OCI-LY7 (cell line): ENCODE data around the gene CHCHD6. TPM values are rescaled to one million over a fixed set of nuclear protein-coding genes. Genes with fewer than 3 reads are reported as not detected.

Source experiments
- BruUV-seq: library from RNA; stranded (reverse); fragments of 400-500 nt; replicated peaks from 2 replicates; lab custom pipeline; 2021; lab: Mats Ljungman, UMichigan
- CTCF ChIA-PET: fragments of 300-600 bp; sonication (Branson Sonifier 250); formaldehyde crosslinking; loops from one replicate; lab custom pipeline; 2022; ENCODE audit warnings: antibody characterized with exemption; ENCODE audit not compliant: unreplicated experiment; lab: Charles Lee
- POLR2A ChIA-PET: fragments of 300-600 bp; sonication (Branson Sonifier 250); formaldehyde crosslinking; loops from one replicate; lab custom pipeline; 2022; ENCODE audit warnings: antibody characterized with exemption; lab: Charles Lee
- DNase-seq: peaks from one replicate; pipeline ENCODE4 v3.0.0-alpha.2; 2015; ENCODE audit warnings: low spot score
- H2AFZ ChIP-seq: fragments of 200-600 bp; sonication (generic), shearing (Covaris generic); 2 replicates; pipeline ENCODE4 v1.6.1; 2014; ENCODE audit warnings: mild to moderate bottlenecking, antibody characterized with exemption, low read length, moderate library complexity
- H3K27ac ChIP-seq: fragments of 200-600 bp; sonication (generic); 2 replicates; pipeline ENCODE4 v1.5.1; 2014; ENCODE audit warnings: mixed run types, low read depth, mild to moderate bottlenecking, moderate library complexity, low read length, inconsistent platforms; ENCODE audit not compliant: poor library complexity, severe bottlenecking
- H3K36me3 ChIP-seq: fragments of 200-600 bp; sonication (generic); 2 replicates; pipeline ENCODE4 v1.6.1; 2014; ENCODE audit warnings: mild to moderate bottlenecking, antibody characterized with exemption, low read length, moderate library complexity, mixed read lengths; ENCODE audit not compliant: insufficient read depth
- H3K4me1 ChIP-seq: fragments of 200-600 bp; sonication (generic); 2 replicates; pipeline ENCODE4 v1.5.1; 2014; ENCODE audit warnings: mild to moderate bottlenecking, low read length; ENCODE audit not compliant: insufficient read depth, poor library complexity, severe bottlenecking
- H3K4me2 ChIP-seq: fragments of 200-600 bp; sonication (generic); 2 replicates; pipeline ENCODE4 v1.6.1; 2014; ENCODE audit warnings: mild to moderate bottlenecking, low read length
- H3K4me3 ChIP-seq: fragments of 200-600 bp; sonication (generic); 2 replicates; pipeline ENCODE4 v1.5.1; 2014; ENCODE audit warnings: mild to moderate bottlenecking, low read depth, low read length; ENCODE audit not compliant: poor library complexity, severe bottlenecking
- H3K79me2 ChIP-seq: fragments of 200-600 bp; sonication (generic); 2 replicates; pipeline ENCODE4 v1.6.1; 2016; ENCODE audit warnings: low read depth, mild to moderate bottlenecking, low read length, moderate library complexity, mixed read lengths; ENCODE audit not compliant: insufficient read depth
- H3K9me2 ChIP-seq: fragments of 200-600 bp; sonication (generic); 2 replicates; pipeline ENCODE4 v1.6.1; 2016; ENCODE audit warnings: mild to moderate bottlenecking, low read length, mixed read lengths; ENCODE audit not compliant: insufficient read depth
- H3K9me3 ChIP-seq: fragments of 200-600 bp; sonication (generic); 2 replicates; pipeline ENCODE4 v1.6.1; 2014; ENCODE audit warnings: mild to moderate bottlenecking, mixed run types, low read length, mixed read lengths
- H4K20me1 ChIP-seq: fragments of 200-600 bp; sonication (generic); 2 replicates; pipeline ENCODE4 v1.6.1; 2014; ENCODE audit warnings: mild to moderate bottlenecking, antibody characterized with exemption, low read length, moderate library complexity, mixed read lengths; ENCODE audit not compliant: insufficient read depth
- CTCF ChIP-seq: fragments of 200-600 bp; sonication (generic); conservative IDR thresholded peaks from 2 replicates; pipeline ENCODE4 v1.5.1; 2014; ENCODE audit warnings: mild to moderate bottlenecking, antibody characterized with exemption, low read length, moderate library complexity, mixed read lengths
- EZH2phosphoT487 ChIP-seq: fragments of 200-600 bp; sonication (generic); IDR thresholded peaks from 2 replicates; pipeline ENCODE4 v1.6.1; 2018; ENCODE audit warnings: low read depth, borderline replicate concordance, mild to moderate bottlenecking, mixed run types, antibody characterized with exemption, low read length, moderate library complexity, mixed read lengths
- intact Hi-C: fragments of 100-400 bp; cut with micrococcal nuclease; formaldehyde crosslinking; loops from one replicate; pipeline ENCODE4 v1.10.0; 2022; ENCODE audit not compliant: unreplicated experiment
- total RNA-seq, 2 experiments: library from RNA; depleted of rRNA in 1 of 2; stranded (reverse); fragments of >200 nt in 1 of 2; shearing (Covaris generic) in 1 of 2; gene quantifications; 2 replicates each; pipeline ENCODE4 v1.2.3, GENCODE V29; 2014 to 2022

The CHCHD6 gene
- total RNA-seq, 2 experiments from 2014 or later, result 14.7 to 21.2 TPM

GRCh38 chr3:126661532-126662364 lies 42.3 kb upstream of the CHCHD6 start:
- Histone ChIP-seq H3K9me3 (no peaks in the 10 kb centered on the region), H2AFZ (no peak overlapping the region), H3K79me2 (no peaks in the 10 kb centered on the region), H3K36me3 (no peaks in the 10 kb centered on the region), H3K4me1 (no peaks in the 10 kb centered on the region), H3K4me3 (no peak overlapping the region), H3K27ac (no peak overlapping the region), H4K20me1 (no peaks in the 10 kb centered on the region), H3K4me2 (no peak overlapping the region), H3K9me2 (no peaks in the 10 kb centered on the region)
- ChIA-PET POLR2A (no interaction called here), CTCF (no interaction called here)
- no peak for DNase-seq
- TF ChIP-seq EZH2phosphoT487 (no peak), CTCF (no peak)
- BruUV-seq, result no TSS peak
- intact Hi-C loops, result no loop called here

GRCh38 chr3:126663257-126663656 lies 40.8 kb upstream of the CHCHD6 start:
- no peak overlapping the region for H3K4me2 ChIP-seq
- H3K9me3 ChIP-seq, result no peaks in the 10 kb centered on the region
- H3K4me3 ChIP-seq, result no peak overlapping the region
- no TSS peak for BruUV-seq
- no peak overlapping the region for H3K27ac ChIP-seq
- intact Hi-C loops, result no loop called here
- H3K79me2 ChIP-seq, result no peaks in the 10 kb centered on the region
- ChIA-PET POLR2A (no interaction called here), CTCF (no interaction called here)
- no peak overlapping the region for H2AFZ ChIP-seq
- no peaks in the 10 kb centered on the region for H3K4me1 ChIP-seq
- H3K36me3 ChIP-seq, result no peaks in the 10 kb centered on the region
- DNase-seq, result no peak
- H4K20me1 ChIP-seq, result no peaks in the 10 kb centered on the region
- TF ChIP-seq CTCF (no peak), EZH2phosphoT487 (no peak)
- no peaks in the 10 kb centered on the region for H3K9me2 ChIP-seq

GRCh38 chr3:126663750-126664149 lies 40.3 kb upstream of the CHCHD6 start:
- intact Hi-C loops, result no loop called here
- DNase-seq, result no peak
- no peaks in the 10 kb centered on the region for H3K79me2 ChIP-seq
- H4K20me1 ChIP-seq, result no peaks in the 10 kb centered on the region
- no peak overlapping the region for H3K4me3 ChIP-seq
- H3K4me2 ChIP-seq, result no peak overlapping the region
- H2AFZ ChIP-seq, result no peak overlapping the region
- no TSS peak for BruUV-seq
- ChIA-PET CTCF (no interaction called here), POLR2A (no interaction called here)
- no peaks in the 10 kb centered on the region for H3K4me1 ChIP-seq
- H3K27ac ChIP-seq, result no peak overlapping the region
- no peaks in the 10 kb centered on the region for H3K36me3 ChIP-seq
- H3K9me2 ChIP-seq, result no peaks in the 10 kb centered on the region
- no peaks in the 10 kb centered on the region for H3K9me3 ChIP-seq
- TF ChIP-seq EZH2phosphoT487, result no peak
